GM21447 (cell line): Measurements from ENCODE around the gene ALDH1L1.

Experiments
- ATAC-seq: cut with Tn5 transposase; IDR thresholded peaks from one replicate; pipeline ENCODE4 v1.9.1; 2021; ENCODE audit not compliant: unreplicated experiment

Gene ALDH1L1

GRCh38 chr3:126135406-126136076 lies 44.8 kb downstream of the ALDH1L1 start:
- ATAC-seq, result no peak

GRCh38 chr3:126135071-126135405 lies 45.3 kb downstream of the ALDH1L1 start:
- no peak for ATAC-seq

- ATAC-seq, result no peak
Measured at GRCh38 chr3:126134219-126134975, 46.0 kb downstream of the ALDH1L1 start.

GRCh38 chr3:126133606-126134005 lies 46.8 kb downstream of the ALDH1L1 start:
- no peak for ATAC-seq

GRCh38 chr3:126132751-126133511 lies 47.5 kb downstream of the ALDH1L1 start:
- ATAC-seq, result no peak

- no peak for ATAC-seq
Measured at GRCh38 chr3:126131881-126132750, 48.3 kb downstream of the ALDH1L1 start.

- ATAC-seq, result no peak
Measured at GRCh38 chr3:126130981-126131745, 49.2 kb downstream of the ALDH1L1 start.

- ATAC-seq, result no peak
Measured at GRCh38 chr3:126130081-126130855, 50.1 kb downstream of the ALDH1L1 start.

- ATAC-seq, result no peak
Measured at GRCh38 chr3:126129398-126129891, 50.9 kb downstream of the ALDH1L1 start.

- ATAC-seq, result no peak
Measured at GRCh38 chr3:126128504-126129397, 51.6 kb downstream of the ALDH1L1 start.

- ATAC-seq, result no peak
Measured at GRCh38 chr3:126127904-126128303, 52.5 kb downstream of the ALDH1L1 start.

- no peak for ATAC-seq
Measured at GRCh38 chr3:126127452-126127851, 52.9 kb downstream of the ALDH1L1 start.

- ATAC-seq, result no peak
Measured at GRCh38 chr3:126126811-126127431, 53.5 kb downstream of the ALDH1L1 start.

- no peak for ATAC-seq
Measured at GRCh38 chr3:126126286-126126685, 54.1 kb downstream of the ALDH1L1 start.

GRCh38 chr3:126125781-126126251 lies 54.6 kb downstream of the ALDH1L1 start:
- ATAC-seq, result no peak

GRCh38 chr3:126125341-126125740 lies 55.0 kb downstream of the ALDH1L1 start:
- ATAC-seq, result no peak

GRCh38 chr3:126124896-126125295 lies 55.5 kb downstream of the ALDH1L1 start:
- ATAC-seq, result no peak
